ENCODE data around the gene EFHC2. TPM values are rescaled to one million over a fixed set of nuclear protein-coding genes. Genes with fewer than 3 reads are reported as not detected.
A peak's percentile ranks its signal among the peaks of the same experiment; 100 is the strongest.
"Not testable (repeated sequence)": the region's sequence is repeated elsewhere in the genome, so short reads cannot be mapped to it uniquely, and the experiment has no call there.

EFHC2 gene
- total RNA-seq, 1 donor from 2014 or later: 0.81 TPM

- DNase-seq (ENCODE audit: low read depth): no peak
- H3K4me3 ChIP-seq (ENCODE audit: low read depth, low read length): no peak overlapping the region
- no peak for TF ChIP-seq CTCF (conservative IDR thresholded peaks at IDR 0.05; ENCODE audit: low read depth, low read length)
Measured at GRCh38 chrX:44253575-44253942, 89.9 kb downstream of the EFHC2 start.

DNA sequence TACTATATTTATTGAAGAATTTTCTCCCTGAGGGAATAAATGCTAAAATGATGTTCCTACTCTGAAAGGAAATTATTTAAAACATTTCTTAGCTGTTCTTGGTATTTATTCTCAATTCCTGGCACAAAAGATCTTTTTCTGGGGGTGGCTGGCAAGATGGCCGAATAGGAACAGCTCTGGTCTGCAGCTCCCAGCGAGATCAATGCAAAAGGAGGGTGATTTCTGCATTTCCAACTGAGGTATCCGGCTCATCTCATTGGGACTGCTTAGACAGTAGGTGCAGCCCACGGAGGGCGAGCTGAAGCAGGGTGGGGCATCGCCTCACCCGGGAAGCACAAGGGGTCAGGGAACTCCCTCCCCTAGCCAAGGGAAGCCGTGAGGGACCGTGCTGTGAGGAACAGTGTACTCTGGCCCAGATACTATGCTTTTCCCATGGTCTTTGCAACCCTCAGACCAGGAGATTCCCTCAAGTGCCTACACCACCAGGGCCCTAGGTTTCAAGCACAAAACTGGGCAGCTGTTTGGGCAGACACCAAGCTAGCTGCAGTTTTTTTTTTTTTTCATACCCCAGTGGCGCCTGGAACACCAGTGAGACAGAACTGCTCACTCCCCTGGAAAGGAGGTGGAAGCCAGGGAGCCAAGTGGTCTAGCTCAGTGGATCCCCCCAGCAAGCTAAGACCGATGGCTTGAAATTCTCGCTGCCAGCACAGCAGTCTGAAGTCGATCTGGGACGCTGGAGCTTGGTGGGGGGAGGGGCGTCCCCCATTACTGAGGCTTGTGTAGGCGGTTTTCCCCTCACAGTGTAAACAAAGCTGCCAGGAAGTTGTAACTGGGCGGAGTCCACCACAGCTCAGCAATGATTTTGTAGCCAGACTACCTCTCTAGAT lies 90.5 kb downstream of the EFHC2 start:
- not testable (repeated sequence) for H3K4me3 ChIP-seq (ENCODE audit: low read depth, low read length); DNase-seq (ENCODE audit: low read depth)

DNA sequence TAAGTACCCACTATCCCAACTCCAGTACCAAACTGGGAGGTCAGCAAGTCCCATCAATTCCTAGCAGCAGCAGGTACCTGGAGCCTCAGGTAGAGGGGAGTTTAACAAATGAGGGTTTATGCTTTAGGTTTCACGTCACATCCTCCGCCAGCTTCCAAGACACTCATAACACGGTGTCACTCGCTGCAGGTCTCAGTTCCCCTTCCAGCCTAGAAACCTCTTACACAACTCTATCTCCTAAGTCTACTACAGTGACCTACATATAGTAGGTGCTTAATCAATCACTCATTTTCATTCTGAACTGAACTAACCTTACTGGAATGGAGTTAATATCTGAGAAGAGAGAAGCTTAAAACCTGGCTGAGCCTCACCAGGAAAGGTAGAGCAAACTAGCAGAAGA lies 96.0 kb downstream of the EFHC2 start:
- no peak for TF ChIP-seq CTCF (conservative IDR thresholded peaks at IDR 0.05; ENCODE audit: low read depth, low read length)
- H3K4me3 ChIP-seq (ENCODE audit: low read depth, low read length): no peak overlapping the region
- DNase-seq (ENCODE audit: low read depth): no peak

GRCh38 chrX:44246826-44247225 lies 96.6 kb downstream of the EFHC2 start:
- DNase-seq (ENCODE audit: low read depth): no peak
- H3K4me3 ChIP-seq (ENCODE audit: low read depth, low read length): no peak overlapping the region
- TF ChIP-seq CTCF (conservative IDR thresholded peaks at IDR 0.05; ENCODE audit: low read depth, low read length): no peak

DNA sequence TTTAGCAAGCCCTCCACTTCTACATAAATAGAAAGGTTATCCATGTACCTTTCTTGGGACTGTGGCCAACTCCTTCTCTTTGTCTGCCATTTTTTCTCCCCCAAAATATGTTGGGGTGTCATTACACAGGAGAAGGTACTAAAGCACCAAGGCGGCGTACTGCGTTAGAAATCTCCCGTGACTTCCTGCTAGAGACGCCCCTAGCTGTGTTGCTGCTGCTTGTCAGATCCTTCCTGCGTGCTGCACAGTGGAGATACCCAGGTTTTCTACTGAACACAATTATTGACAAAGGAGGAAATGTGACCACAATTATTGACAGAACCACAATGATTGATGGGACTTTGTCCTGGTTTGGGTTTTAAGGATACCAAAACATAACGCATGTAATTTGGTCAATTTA lies 97.7 kb downstream of the EFHC2 start:
- no peak overlapping the region for H3K4me3 ChIP-seq (ENCODE audit: low read depth, low read length)
- TF ChIP-seq CTCF (conservative IDR thresholded peaks at IDR 0.05; ENCODE audit: low read depth, low read length): no peak
- DNase-seq (ENCODE audit: low read depth): no peak

DNA sequence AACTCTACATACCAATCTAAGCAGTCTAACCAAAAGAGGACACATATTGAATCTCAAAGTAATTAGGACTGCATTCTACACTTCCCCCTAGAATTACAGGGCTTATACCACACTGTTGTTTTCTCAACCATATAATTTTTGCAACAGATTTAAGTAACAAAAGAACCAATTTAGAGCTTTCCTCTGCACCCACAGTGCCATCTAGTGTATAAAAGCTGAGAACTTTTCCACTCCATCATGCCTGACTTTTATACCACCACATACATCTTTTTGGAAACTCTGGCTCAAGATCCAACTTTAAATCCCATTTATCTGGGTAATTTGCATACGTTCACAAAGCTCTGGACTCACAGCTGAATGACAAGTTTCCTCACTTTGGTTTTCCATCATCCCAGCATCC lies 99.5 kb downstream of the EFHC2 start:
- no peak overlapping the region for H3K4me3 ChIP-seq (ENCODE audit: low read depth, low read length)

GRCh38 chrX:44241546-44241945 lies 101.9 kb downstream of the EFHC2 start:
- no peak overlapping the region for H3K4me3 ChIP-seq (ENCODE audit: low read depth, low read length)
- no peak for DNase-seq (ENCODE audit: low read depth)
- TF ChIP-seq CTCF (conservative IDR thresholded peaks at IDR 0.05; ENCODE audit: low read depth, low read length): no peak

More for the DNA sequence above, 99.5 kb downstream of the EFHC2 start:
- DNase-seq (ENCODE audit: low read depth): no peak
- TF ChIP-seq CTCF (conservative IDR thresholded peaks at IDR 0.05; ENCODE audit: low read depth, low read length): peak; percentile 60

Data from epithelial cell of proximal tubule (primary cell).